ENCODE measurements around the gene OTUB1.

Gene OTUB1

DNA sequence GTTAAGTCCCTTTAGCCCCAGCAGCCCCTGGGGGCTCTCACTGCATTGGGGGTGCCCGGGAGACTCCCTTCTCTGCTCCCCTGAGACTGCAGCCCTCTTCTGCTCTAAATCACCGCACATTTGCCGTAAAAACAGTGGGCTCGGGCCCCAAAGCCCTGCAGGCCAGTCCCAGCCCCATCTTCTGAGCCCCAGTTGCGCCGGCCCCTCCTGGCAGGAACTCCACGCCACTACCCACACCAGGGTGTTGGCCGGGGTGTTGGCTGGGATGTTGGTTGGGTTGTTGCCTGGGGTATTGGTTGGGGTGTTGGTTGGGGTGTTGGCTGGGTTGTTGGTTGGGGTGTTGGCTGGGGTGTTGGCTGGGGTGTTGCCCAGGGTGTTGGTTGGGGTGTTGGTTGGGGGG, 23.5 kb downstream of the OTUB1 start:
- DNase-seq (ENCODE audit: extremely low read depth, insufficient read length): no peak
- H3K27me3 ChIP-seq (replicated peaks; ENCODE audit: control insufficient read depth, insufficient read depth, low read length): peaks cover 2% of the 10 kb centered on the region; the same call in 1 of the 2 replicates
- TF ChIP-seq, protein P1, sequence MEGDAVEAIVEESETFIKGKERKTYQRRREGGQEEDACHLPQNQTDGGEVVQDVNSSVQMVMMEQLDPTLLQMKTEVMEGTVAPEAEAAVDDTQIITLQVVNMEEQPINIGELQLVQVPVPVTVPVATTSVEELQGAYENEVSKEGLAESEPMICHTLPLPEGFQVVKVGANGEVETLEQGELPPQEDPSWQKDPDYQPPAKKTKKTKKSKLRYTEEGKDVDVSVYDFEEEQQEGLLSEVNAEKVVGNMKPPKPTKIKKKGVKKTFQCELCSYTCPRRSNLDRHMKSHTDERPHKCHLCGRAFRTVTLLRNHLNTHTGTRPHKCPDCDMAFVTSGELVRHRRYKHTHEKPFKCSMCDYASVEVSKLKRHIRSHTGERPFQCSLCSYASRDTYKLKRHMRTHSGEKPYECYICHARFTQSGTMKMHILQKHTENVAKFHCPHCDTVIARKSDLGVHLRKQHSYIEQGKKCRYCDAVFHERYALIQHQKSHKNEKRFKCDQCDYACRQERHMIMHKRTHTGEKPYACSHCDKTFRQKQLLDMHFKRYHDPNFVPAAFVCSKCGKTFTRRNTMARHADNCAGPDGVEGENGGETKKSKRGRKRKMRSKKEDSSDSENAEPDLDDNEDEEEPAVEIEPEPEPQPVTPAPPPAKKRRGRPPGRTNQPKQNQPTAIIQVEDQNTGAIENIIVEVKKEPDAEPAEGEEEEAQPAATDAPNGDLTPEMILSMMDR (IDR thresholded peaks at IDR 0.05; ENCODE audit: insufficient read depth, low read length, poor library complexity, severe bottlenecking): no peak
- no peak overlapping the region for H3K4me3 ChIP-seq (replicated peaks; ENCODE audit: low read depth, low read length)
- H3K36me3 ChIP-seq (ENCODE audit: control insufficient read depth, insufficient read depth, low read length): no peaks in the 10 kb centered on the region

DNA sequence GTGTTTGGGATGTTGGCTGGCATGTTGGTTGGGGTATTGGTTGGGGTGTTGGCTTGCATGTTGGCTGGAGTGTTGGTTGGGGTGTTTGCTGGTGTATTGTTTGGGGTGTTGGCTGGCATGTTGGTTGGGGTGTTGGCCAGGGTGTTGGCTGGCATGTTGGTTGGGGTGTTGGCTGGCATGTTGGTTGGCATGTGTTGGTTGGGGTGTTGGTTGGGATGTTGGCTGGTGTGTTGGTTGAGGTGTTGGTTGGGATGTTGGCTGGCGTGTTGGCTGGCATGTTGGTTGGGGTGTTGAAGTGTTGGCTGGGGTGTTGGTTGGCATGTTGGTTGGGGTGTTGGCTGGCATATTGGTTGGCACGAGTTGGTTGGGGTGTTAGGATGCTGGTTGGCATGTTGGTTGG, 24.5 kb downstream of the OTUB1 start:
- Histone ChIP-seq H3K4me3 (replicated peaks; ENCODE audit: low read depth, low read length) (no peak overlapping the region), H3K27me3 (replicated peaks; ENCODE audit: control insufficient read depth, insufficient read depth, low read length) (peaks cover 2% of the 10 kb centered on the region; the same call in 1 of the 2 replicates), H3K36me3 (ENCODE audit: control insufficient read depth, insufficient read depth, low read length) (no peaks in the 10 kb centered on the region)
- TF ChIP-seq, protein P1 (IDR thresholded peaks at IDR 0.05; ENCODE audit: insufficient read depth, low read length, poor library complexity, severe bottlenecking): no peak
- no peak for DNase-seq (ENCODE audit: extremely low read depth, insufficient read length)

DNA sequence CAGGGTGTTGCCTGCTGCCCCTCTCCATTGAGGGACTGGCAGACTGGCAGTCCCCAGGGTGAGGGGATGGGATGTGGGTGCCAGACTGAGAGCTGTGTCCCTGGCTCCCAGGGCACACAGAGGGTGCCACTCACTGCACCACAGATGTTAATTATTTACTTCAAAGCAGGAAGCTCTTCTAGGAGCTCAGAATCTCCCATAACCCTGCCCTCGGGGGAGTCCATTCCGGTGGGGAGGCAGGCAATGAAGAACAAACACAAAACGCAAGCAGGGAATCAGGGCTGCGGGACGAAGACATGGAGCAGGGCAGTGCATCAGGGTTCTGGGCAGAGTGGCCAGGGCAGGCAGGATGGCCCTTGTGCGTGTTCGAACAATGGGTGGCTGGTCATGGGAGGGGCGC, 25.1 kb downstream of the OTUB1 start:
- Histone ChIP-seq H3K36me3 (ENCODE audit: control insufficient read depth, insufficient read depth, low read length) (no peaks in the 10 kb centered on the region), H3K27me3 (replicated peaks; ENCODE audit: control insufficient read depth, insufficient read depth, low read length) (peaks cover 2% of the 10 kb centered on the region; the same call in 1 of the 2 replicates), H3K4me3 (replicated peaks; ENCODE audit: low read depth, low read length) (no peak overlapping the region)
- TF ChIP-seq, protein P1 (IDR thresholded peaks at IDR 0.05; ENCODE audit: insufficient read depth, low read length, poor library complexity, severe bottlenecking): no peak
- no peak for DNase-seq (ENCODE audit: extremely low read depth, insufficient read length)

DNA sequence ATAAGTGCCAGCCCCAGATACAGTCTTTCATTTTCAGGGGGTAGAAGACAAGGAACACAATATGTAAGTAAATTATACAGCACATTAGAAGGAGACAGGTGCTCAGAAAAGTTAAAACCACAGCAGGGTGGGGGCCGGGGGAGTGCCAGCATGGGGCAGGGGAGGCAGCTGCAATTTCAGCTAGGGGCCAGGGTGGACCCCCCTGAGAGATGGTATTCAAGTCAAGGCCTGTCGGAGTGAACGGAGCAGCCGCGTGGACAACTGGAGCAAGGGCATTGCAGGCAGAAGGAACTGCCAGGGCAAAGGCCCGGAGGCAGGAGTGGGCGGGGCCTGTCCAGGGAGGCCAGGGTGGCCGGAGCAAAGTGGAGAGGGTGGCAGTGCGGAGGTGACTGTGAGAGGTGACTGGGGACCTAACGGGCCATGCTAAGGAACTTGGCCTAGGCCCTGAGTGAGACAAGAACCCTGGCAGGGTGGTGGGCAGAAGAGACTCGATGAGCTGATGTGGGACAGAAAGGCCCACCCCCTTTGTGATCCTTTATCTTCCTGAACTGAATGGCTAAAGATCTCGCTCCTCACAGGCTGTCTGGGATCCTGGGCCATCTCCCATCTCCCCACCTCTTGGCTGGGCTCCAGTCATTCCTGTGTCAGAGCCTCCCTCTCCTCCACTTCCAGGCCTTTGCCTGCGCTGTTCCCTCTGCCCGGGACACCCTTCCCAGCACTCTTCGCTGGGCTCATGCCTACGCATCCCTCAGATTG, 27.1 kb downstream of the OTUB1 start:
- no peak for DNase-seq (ENCODE audit: extremely low read depth, insufficient read length)
- Histone ChIP-seq H3K4me3 (replicated peaks; ENCODE audit: low read depth, low read length) (no peak overlapping the region), H3K27me3 (replicated peaks; ENCODE audit: control insufficient read depth, insufficient read depth, low read length) (no peaks in the 10 kb centered on the region; the same call in 1 of the 2 replicates), H3K36me3 (ENCODE audit: control insufficient read depth, insufficient read depth, low read length) (no peaks in the 10 kb centered on the region)
- TF ChIP-seq, protein P1 (IDR thresholded peaks at IDR 0.05; ENCODE audit: insufficient read depth, low read length, poor library complexity, severe bottlenecking): no peak

DNA sequence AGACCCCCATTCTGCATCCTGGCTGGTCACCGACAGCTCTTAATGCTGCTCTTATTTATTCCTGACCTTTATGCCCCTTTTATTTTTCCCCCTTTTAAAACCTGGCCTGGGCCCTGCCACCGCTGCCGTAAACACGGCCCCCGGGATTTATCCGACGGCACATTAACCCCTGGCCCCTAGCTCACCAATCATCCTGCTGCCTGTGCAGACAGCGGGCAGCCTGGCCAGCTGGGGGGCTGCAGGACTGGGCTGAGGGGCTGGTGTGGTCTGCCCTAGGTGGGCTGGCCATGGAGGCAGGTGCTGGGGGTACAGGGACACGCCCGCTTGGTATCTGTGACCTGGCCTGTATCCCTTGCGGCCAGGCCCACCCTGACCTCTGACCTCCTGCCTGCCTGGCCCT, 28.1 kb downstream of the OTUB1 start:
- DNase-seq (ENCODE audit: extremely low read depth, insufficient read length): no peak
- Histone ChIP-seq H3K36me3 (ENCODE audit: control insufficient read depth, insufficient read depth, low read length) (no peaks in the 10 kb centered on the region), H3K4me3 (replicated peaks; ENCODE audit: low read depth, low read length) (no peak overlapping the region), H3K27me3 (replicated peaks; ENCODE audit: control insufficient read depth, insufficient read depth, low read length) (no peaks in the 10 kb centered on the region; the same call in 1 of the 2 replicates)
- TF ChIP-seq, protein P1 (IDR thresholded peaks at IDR 0.05; ENCODE audit: insufficient read depth, low read length, poor library complexity, severe bottlenecking): no peak
